Activated CD8-positive, alpha-beta T cell treated with anti-CD3 and anti-CD28 coated beads, Interleukin-2, amount 10 ng/mL, durations not matched to agents 7 days and 5 days (primary cell): ENCODE data around the gene RNF121. TPM values are rescaled to one million over a fixed set of nuclear protein-coding genes. Genes with fewer than 3 reads are reported as not detected.
"Not testable (repeated sequence)": the region's sequence is repeated elsewhere in the genome, so short reads cannot be mapped to it uniquely, and the experiment has no call there.

Experiments
- ATAC-seq: fragments of 150-1000 bp; cut with Tn5 transposase; one replicate; pipeline ENCODE4 v1.10.0; 2021; ENCODE audit warnings: moderate library complexity
- CTCF ChIA-PET: fragments of 350-600 bp; sonication (Branson Sonifier 250); formaldehyde crosslinking; loops from one replicate; lab custom pipeline; 2021; ENCODE audit warnings: antibody characterized with exemption; lab: Charles Lee
- POLR2A ChIA-PET: fragments of 350-600 bp; sonication (Branson Sonifier 250); formaldehyde crosslinking; loops from one replicate; lab custom pipeline; 2021; ENCODE audit warnings: antibody characterized with exemption; lab: Charles Lee
- DNase-seq: peaks from one replicate; pipeline ENCODE4 v3.0.0-alpha.2; 2020
- H3K27ac Mint-ChIP-seq: one replicate; pipeline ENCODE4 v1.8.0; 2021; ENCODE audit warnings: mild to moderate bottlenecking, mixed read lengths
- H3K27me3 Mint-ChIP-seq: one replicate; pipeline ENCODE4 v1.8.0; 2021; ENCODE audit warnings: low read depth, mixed read lengths
- H3K36me3 Mint-ChIP-seq: one replicate; pipeline ENCODE4 v1.8.0; 2021; ENCODE audit warnings: low read depth, mixed read lengths
- H3K4me1 Mint-ChIP-seq: one replicate; pipeline ENCODE4 v1.8.0; 2021; ENCODE audit warnings: low read depth, mixed read lengths
- H3K4me3 Mint-ChIP-seq: one replicate; pipeline ENCODE4 v1.8.0; 2021; ENCODE audit warnings: mild to moderate bottlenecking, mixed read lengths
- H3K9me3 Mint-ChIP-seq: one replicate; pipeline ENCODE4 v1.8.0; 2022; ENCODE audit warnings: mixed read lengths; ENCODE audit not compliant: insufficient read depth
- total RNA-seq, 2 experiments: library from RNA; stranded (reverse); gene quantifications; one replicate each; pipeline ENCODE4 v1.2.3, GENCODE V29; 2021

The RNF121 gene
- 10 to 100 TPM; 24.8 to 29.9 TPM for total RNA-seq

DNA sequence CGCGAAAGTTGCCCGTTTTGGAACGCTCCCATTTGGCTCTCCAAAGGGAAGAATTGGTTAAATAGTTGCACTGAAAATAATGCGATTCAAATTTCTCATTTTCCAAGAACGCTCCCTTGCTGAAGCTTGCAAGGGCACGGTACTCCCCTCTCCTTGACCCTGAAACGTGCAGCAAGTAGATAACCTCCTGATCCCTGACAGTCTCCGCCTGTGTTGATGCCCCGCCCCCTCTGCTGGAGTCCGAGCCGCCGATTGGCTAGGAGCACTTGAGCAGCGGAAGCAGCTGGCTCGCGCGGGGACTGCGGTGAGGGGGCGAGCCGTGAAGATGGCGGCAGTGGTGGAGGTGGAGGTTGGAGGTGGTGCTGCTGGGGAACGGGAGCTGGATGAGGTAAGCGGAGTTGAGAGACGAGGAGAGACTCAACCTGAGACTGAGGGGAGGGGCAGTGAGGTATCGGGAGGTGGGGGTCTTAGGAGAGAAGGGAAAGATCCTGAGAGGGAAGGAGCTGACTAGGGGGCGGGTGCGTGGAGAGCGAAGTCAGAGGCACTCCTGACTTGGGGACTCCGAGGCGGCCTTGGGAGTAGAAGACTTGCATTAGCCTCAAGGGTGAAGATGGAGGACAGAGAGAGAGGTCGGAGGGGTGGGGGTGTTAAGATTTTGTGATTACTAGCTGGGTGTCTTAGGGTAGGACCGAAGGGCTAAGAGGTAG, at the start of gene RNF121:
RNF121 (plus strand) TSS at position 310 of the 707 bp plus-strand sequence; CDS start at position 326, 16 bp downstream.
- ATAC-seq = peak; percentile 92
- Mint-ChIP-seq H3K27me3 (no peaks in the 10 kb centered on the region), H3K36me3 (peaks cover 20% of the 10 kb centered on the region), H3K9me3 (no peaks in the 10 kb centered on the region), H3K4me3 (peak within 1 kb of the TSS; percentile 91), H3K4me1 (peaks cover 38% of the 10 kb centered on the region), H3K27ac (peak within 1 kb of the TSS; percentile 99)
- DNase-seq = peak; percentile 99
- ChIA-PET CTCF (interaction anchor here (0.7 to 2.6 kb wide), 11 partner anchors 9 to 502 kb away, joined by 3 to 16 read pairs (median 4); no protein-coding TSS in a partner anchor), POLR2A (interaction anchor here (0.6 to 2.4 kb wide), 9 partner anchors 10 to 1726 kb away, joined by 3 to 16 read pairs (median 3); partner anchors contain the start of genes ANAPC15, FADD and IL18BP)

DNA sequence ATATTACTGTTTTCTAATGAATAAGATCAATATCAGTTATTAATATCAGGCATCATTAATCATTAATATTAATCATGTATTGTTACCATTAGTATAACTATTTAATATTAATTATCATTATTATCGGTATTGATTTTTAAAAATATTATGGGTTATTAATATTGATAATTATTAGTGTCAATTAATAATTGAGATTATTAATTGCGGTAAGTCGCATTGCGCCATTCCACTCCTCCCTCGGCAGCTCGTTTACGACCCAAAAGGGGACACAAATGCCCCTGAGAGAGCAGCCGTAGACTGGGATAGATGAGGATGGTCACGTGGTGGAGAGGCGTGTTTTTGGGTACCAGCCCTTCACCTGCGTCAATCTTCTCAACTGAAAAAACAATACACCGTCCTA, 43.0 kb upstream of the RNF121 start:
- ATAC-seq, CTCF ChIA-PET, H3K36me3 Mint-ChIP-seq, H3K4me3 Mint-ChIP-seq, H3K9me3 Mint-ChIP-seq, H3K27me3 Mint-ChIP-seq, POLR2A ChIA-PET, DNase-seq, H3K27ac Mint-ChIP-seq, H3K4me1 Mint-ChIP-seq: not testable (repeated sequence)

DNA sequence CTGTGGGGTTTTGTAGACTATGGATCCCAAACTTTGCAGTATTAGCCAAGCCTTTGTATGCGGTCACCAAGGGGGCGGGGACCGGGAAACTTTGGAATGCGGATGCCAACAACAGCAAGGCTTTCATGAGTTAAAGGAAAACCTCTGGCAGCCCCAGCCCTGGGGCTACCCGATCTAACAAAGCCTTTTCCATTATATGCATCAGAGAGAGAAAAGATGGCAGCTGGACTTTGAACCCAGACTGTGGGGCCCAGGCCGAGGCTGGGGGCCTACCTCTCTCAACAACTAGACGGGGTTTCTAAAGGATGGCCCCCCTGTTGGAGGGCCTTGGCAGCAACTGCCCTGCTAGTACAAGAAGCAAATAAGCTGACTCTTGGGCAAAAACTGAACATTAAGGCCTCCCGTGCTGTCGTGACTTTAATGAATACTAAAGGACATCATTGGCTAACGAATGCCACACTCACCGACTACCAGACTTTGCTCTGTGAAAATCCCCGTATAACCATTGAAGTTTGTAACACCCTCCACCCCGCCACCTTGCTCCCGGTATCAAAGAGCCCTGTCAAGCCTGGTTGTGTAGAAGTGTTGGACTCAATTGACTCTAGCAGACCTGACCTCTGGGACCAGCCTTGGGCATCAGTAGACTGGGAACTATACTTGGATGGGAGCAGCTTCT, 40.4 kb upstream of the RNF121 start:
- H3K4me1 Mint-ChIP-seq, H3K36me3 Mint-ChIP-seq, H3K9me3 Mint-ChIP-seq, H3K27ac Mint-ChIP-seq, H3K4me3 Mint-ChIP-seq, DNase-seq, H3K27me3 Mint-ChIP-seq, CTCF ChIA-PET, ATAC-seq, POLR2A ChIA-PET: not testable (repeated sequence)

DNA sequence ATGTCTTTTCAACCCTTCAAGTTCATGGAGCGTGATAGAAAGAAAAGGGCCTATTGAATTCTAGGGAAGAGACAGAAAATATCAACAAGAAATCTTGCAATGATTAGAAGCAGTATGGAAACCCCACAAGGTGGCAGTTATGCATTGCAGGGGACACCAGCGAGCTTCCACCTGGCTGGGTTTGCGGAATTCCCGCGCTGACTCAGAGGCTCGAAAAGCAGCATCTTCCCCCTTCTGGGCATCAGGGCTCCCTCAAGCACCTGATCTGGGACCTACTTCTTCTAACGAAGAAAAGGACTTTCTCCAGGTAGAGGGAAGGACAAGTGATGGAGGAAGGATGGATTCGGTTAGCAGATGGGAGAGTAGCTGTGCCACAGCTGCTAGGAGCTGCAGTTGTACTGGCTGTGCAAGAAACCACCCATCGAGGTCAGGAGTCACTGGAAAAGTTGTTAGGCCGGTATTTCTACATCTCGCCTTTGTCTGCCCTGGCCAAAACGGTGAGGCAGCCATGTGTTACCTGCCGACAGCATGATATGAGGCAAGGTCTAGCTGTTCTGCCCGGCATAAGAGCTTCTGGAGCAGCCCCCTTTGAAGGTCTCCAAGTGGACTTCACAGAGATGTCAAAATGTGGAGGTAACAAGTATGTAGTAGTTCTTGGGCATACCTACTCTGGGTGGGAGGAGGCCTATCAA, 39.5 kb upstream of the RNF121 start:
- ATAC-seq, H3K4me1 Mint-ChIP-seq, DNase-seq, CTCF ChIA-PET, H3K27me3 Mint-ChIP-seq, H3K27ac Mint-ChIP-seq, H3K36me3 Mint-ChIP-seq, H3K9me3 Mint-ChIP-seq, H3K4me3 Mint-ChIP-seq, POLR2A ChIA-PET: not testable (repeated sequence)

DNA sequence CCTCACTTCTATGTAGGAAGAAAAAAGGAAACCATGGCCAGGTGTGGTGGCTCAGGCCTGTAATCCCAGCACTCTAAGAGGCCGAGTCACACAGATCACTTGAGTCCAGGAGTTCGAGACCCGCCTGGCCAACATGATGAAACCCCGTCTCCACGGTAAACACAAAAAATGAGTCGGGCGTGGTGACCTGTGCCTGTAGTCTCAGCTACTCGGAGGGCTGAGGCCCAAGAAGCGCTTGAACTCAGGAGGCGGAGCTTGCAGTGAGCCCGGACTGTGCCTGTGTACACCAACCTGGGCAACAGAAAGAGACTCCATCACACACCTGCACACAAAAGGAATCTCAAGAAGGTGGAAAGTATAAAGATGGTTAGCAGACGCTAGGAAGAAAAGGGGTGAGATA, 32.9 kb upstream of the RNF121 start:
- ChIA-PET POLR2A (no interaction called here), CTCF (no interaction called here)
- Mint-ChIP-seq H3K36me3 (peaks cover 13% of the 10 kb centered on the region), H3K4me3 (no peak overlapping the region), H3K9me3 (no peaks in the 10 kb centered on the region), H3K27me3 (no peaks in the 10 kb centered on the region), H3K27ac (no peak overlapping the region), H3K4me1 (no peaks in the 10 kb centered on the region)
- DNase-seq (no peak), ATAC-seq (no peak)

DNA sequence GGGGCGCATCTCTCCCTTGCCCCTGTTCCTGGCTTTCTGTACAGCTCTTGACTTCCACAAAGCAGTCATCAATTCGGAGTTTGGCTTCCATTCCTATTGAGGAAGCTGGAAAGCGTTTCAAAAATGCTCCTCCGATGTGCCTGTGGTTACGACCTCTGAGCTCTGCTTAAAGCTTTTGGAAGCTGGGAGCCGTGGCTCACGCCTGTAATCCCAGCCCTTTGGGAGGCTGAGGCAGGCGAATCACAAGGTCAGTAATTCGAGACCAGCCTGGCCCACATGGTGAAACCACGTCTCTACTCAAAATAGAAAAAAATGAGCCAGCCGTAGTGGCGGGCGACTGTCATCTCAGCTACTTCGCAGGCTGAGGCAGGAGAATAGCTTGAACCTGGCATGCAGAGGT, 27.7 kb upstream of the RNF121 start:
- H3K4me3 Mint-ChIP-seq, POLR2A ChIA-PET, H3K27ac Mint-ChIP-seq, H3K27me3 Mint-ChIP-seq, H3K4me1 Mint-ChIP-seq, H3K9me3 Mint-ChIP-seq, CTCF ChIA-PET, DNase-seq, ATAC-seq: not testable (repeated sequence)
- peaks cover 19% of the 10 kb centered on the region for H3K36me3 Mint-ChIP-seq

DNA sequence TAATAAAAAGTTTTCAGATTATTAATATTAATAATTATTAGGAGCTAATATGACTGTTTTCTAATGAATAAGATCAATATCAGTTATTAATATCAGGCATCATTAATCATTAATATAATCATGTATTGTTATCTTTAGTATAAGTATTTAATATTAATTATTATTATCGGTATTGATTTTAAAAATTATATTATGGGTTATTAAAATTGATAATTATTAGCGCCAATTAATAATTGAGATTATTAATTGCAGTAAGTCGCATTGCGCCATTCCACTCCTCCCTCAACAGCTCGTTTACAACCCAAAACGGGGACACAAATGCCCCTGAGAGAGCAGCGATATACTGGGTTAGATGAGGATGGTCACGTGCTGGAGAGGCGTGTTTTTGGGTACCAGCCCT, 20.6 kb upstream of the RNF121 start:
- DNase-seq = no peak
- no peaks in the 10 kb centered on the region for H3K4me1 Mint-ChIP-seq
- no peaks in the 10 kb centered on the region for H3K27me3 Mint-ChIP-seq
- no peak overlapping the region for H3K27ac Mint-ChIP-seq
- H3K9me3 Mint-ChIP-seq = no peaks in the 10 kb centered on the region
- H3K4me3 Mint-ChIP-seq = no peak overlapping the region
- POLR2A ChIA-PET = no interaction called here
- peaks cover 27% of the 10 kb centered on the region for H3K36me3 Mint-ChIP-seq
- no peak for ATAC-seq
- CTCF ChIA-PET = interaction anchor here (1.3 kb wide), 1 partner anchor 69 kb away, joined by 3 read pairs; no protein-coding TSS in a partner anchor

DNA sequence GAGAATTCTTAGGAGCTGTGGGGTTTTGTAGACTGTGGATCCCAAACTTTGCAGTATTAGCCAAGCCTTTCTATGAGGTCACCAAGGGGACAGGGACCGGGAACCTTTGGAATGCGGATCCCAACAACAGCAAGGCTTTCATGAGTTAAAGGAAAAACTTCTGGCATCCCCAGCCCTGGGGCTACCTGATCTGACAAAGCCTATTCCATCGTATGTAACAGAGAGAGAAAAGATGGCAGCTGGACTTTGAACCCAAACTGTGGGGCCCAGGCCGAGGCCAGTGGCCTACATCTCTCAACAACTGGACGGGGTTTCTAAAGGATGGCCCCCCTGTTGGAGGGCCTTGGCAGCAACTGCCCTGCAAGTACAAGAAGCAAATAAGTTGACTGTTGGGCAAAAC, 18.1 kb upstream of the RNF121 start:
- H3K4me3 Mint-ChIP-seq, POLR2A ChIA-PET, H3K9me3 Mint-ChIP-seq, H3K27ac Mint-ChIP-seq, ATAC-seq, H3K4me1 Mint-ChIP-seq, H3K27me3 Mint-ChIP-seq, CTCF ChIA-PET, DNase-seq: not testable (repeated sequence)
- H3K36me3 Mint-ChIP-seq = peaks cover 39% of the 10 kb centered on the region

DNA sequence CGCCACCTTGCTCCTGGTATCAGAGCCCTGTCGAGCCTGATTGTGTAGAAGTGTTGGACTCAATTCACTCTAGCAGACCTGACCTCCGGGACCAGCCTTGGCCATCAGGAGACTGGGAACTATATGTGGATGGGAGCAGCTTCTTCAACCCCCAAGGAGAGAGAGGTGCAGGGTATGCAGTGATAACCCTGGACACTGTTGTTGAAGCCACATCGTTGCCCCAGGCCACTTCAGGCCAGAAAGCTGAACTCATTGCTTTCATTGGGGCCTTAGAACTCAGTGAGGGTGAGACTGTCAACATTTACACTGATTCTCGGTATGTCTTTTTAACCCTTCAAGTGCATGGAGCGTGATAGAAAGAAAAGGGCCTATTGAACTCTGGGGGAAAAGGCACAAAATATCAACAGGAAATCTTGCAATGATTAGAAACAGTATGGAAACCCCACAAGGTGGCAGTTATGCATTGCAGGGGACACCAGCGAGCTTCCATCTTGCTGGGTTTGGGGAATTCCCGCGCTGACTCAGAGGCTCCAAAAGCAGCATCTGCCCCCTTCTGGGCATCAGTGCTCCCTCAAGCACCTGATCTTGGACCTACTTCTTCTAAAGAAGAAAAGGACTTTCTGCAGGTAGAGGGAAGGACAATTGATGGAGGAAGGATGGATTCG, 17.4 kb upstream of the RNF121 start:
- POLR2A ChIA-PET = not testable (repeated sequence)
- peak; percentile 37 for DNase-seq
- peaks cover 44% of the 10 kb centered on the region for H3K36me3 Mint-ChIP-seq

DNA sequence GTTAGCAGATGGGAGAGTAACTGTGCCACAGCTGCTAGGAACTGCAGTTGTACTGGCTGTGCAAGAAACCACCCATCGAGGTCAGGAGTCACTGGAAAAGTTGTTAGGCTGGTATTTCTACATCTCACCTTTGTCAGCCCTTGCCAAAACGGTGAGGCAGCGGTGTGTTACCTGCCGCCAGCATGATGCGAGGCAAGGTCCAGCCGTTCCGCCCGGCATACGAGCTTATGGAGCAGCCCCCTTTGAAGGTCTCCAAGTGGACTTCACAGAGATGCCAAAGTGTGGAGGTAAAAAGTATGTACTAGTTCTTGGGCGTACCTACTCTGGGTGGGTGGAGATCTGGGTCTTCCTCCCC, 16.9 kb upstream of the RNF121 start:
- ATAC-seq, DNase-seq, H3K4me1 Mint-ChIP-seq, H3K9me3 Mint-ChIP-seq, H3K4me3 Mint-ChIP-seq, H3K27me3 Mint-ChIP-seq, POLR2A ChIA-PET, H3K27ac Mint-ChIP-seq: not testable (repeated sequence)
- peaks cover 45% of the 10 kb centered on the region for H3K36me3 Mint-ChIP-seq
- CTCF ChIA-PET = interaction anchor here (0.8 to 1.0 kb wide), 2 partner anchors 15 to 17 kb away, joined by 3 read pairs; no protein-coding TSS in a partner anchor

More for the DNA sequence above, 17.4 kb upstream of the RNF121 start:
- H3K27ac Mint-ChIP-seq, ATAC-seq, H3K4me1 Mint-ChIP-seq, H3K27me3 Mint-ChIP-seq, H3K4me3 Mint-ChIP-seq, H3K9me3 Mint-ChIP-seq: not testable (repeated sequence)
- CTCF ChIA-PET = interaction anchor here (0.8 to 1.0 kb wide), 2 partner anchors 16 to 18 kb away, joined by 3 read pairs; no protein-coding TSS in a partner anchor

DNA sequence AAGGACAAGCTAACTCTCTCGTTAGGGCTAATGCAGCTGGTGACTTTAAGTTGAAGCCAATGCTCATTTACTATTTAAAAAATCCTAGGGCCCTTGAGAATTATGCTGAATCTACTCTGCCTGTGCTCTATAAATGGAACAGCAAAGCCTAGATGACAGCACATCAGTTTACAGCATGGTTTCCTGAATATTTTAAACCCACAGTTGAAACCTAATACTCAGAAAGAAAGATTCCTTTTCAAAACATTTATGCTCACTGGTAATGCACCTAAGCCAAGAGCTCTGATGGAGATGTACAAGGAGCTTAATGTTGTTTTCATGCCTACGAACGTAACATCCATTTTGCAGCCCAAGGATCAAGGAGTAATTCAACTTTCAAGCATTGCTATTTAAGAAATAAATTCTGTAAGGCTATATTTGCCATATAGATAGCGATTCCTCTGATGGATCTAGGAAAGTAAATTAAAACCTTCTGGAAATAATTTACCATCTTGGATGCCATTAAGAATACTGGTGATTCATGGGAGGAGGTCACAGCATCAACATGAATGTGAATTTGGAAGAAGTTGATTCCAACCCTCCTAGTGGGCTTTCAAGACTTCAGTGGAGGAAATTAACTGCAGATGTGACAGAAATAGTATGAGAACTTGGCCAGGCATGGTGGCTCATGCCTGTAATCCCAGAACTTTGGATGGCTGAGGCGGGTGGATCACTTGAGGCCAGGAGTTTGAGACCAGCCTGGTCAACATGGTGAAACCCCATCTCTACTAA, 14.9 kb upstream of the RNF121 start:
- Mint-ChIP-seq H3K4me3 (no peak overlapping the region), H3K36me3 (peaks cover 52% of the 10 kb centered on the region), H3K27me3 (no peaks in the 10 kb centered on the region), H3K27ac (no peak overlapping the region), H3K9me3 (no peaks in the 10 kb centered on the region), H3K4me1 (no peaks in the 10 kb centered on the region)
- ChIA-PET POLR2A (interaction anchor here (0.6 kb wide), 1 partner anchor 13 kb away, joined by 4 read pairs; no protein-coding TSS in a partner anchor), CTCF (interaction anchor here (1.2 kb wide), 1 partner anchor 517 kb away, joined by 3 read pairs; no protein-coding TSS in a partner anchor)
- ATAC-seq (no peak), DNase-seq (no peak)
